HCT116 (cell line): ENCODE results near the gene SLC25A21. TPM values are rescaled to one million over a fixed set of nuclear protein-coding genes. Genes with fewer than 3 reads are reported as not detected.

ENCODE experiments used
- ATAC-seq: fragments of 200-7000 bp; cut with Tn5 transposase; 2 replicates; pipeline ENCODE4 v1.9.1; 2020; ENCODE audit warnings: mild to moderate bottlenecking, moderate library complexity
- BruUV-seq: library from RNA; stranded (reverse); fragments of 400-500 nt; replicated peaks from 2 replicates; lab custom pipeline; 2021; lab: Mats Ljungman, UMichigan
- CTCF ChIA-PET: fragments of 300-600 bp; sonication (Branson Sonifier 250); formaldehyde crosslinking; loops from one replicate; lab custom pipeline; 2021; ENCODE audit warnings: antibody characterized with exemption; lab: Charles Lee
- POLR2A ChIA-PET: fragments of 300-600, 350-600 bp; sonication (Branson Sonifier 250); formaldehyde crosslinking; loops from one replicate; lab custom pipeline; 2021; ENCODE audit warnings: antibody characterized with exemption; lab: Charles Lee
- RAD21 ChIA-PET, 2 experiments: fragments of 300-600 bp; sonication (Branson Sonifier 250); formaldehyde crosslinking; loops; one replicate each; lab custom pipeline; 2023; ENCODE audit warnings: low total read pairs in 2 of 2; ENCODE audit not compliant: uncharacterized antibody in 2 of 2, unreplicated experiment in 2 of 2, low non-redundant PET in 1 of 2; lab: Charles Lee
- DNase-seq: peaks from one replicate; pipeline ENCODE4 v3.0.0-alpha.2; 2010; ENCODE audit warnings: low read depth, low spot score
- H2AFZ ChIP-seq: fragments of 200-600 bp; shearing (Covaris generic), sonication (generic); 2 replicates; pipeline ENCODE4 v1.6.1; 2017; ENCODE audit warnings: low read depth, mixed run types, mixed read lengths, antibody characterized with exemption, low read length; ENCODE audit not compliant: poor library complexity, severe bottlenecking
- H3K27ac ChIP-seq: 2 replicates; pipeline ENCODE4 v1.5.1; 2012; ENCODE audit warnings: low read depth, low read length
- H3K27me3 ChIP-seq: fragments of 200-600 bp; sonication (generic); 2 replicates; pipeline ENCODE4 v1.6.1; 2016; ENCODE audit warnings: mixed run types, low read length, mixed read lengths; ENCODE audit not compliant: insufficient read depth
- H3K36me3 ChIP-seq, 2 experiments: fragments of 200-500 bp in 1 of 2; fragments of 200-600 bp in 1 of 2; sonication (Bioruptor generic) in 1 of 2; sonication (generic) in 1 of 2; 2 replicates each; pipeline versions ENCODE4 v1.5.1 to v1.6.1; 2014 to 2016; ENCODE audit warnings: low read length in 2 of 2, inconsistent platforms in 1 of 2, mixed read lengths in 1 of 2, mixed run types in 1 of 2; ENCODE audit not compliant: insufficient read depth in 2 of 2, control insufficient read depth in 1 of 2
- H3K4me1 ChIP-seq, 2 experiments: fragments of 200-600 bp in 1 of 2; sonication (generic) in 1 of 2; 2 replicates each; pipeline versions ENCODE4 v1.5.1 to v1.6.1; 2012 to 2017; ENCODE audit warnings: low read length in 2 of 2, inconsistent platforms in 1 of 2, mild to moderate bottlenecking in 1 of 2, mixed read lengths in 1 of 2, mixed run types in 1 of 2, moderate library complexity in 1 of 2; ENCODE audit not compliant: insufficient read depth in 2 of 2, control insufficient read depth in 1 of 2
- H3K4me2 ChIP-seq: fragments of 200-600 bp; sonication (generic); 2 replicates; pipeline ENCODE4 v1.6.1; 2017; ENCODE audit warnings: mixed run types, low read length, mixed read lengths
- H3K4me3 ChIP-seq, 2 experiments: fragments of 200-600 bp in 1 of 2; sonication (generic) in 1 of 2; replicated peaks in 1 of 2; 2 replicates each; pipeline ENCODE4 v1.5.1; 2011 to 2016; ENCODE audit warnings: low read length in 2 of 2, control low read depth in 1 of 2, low read depth in 1 of 2, mild to moderate bottlenecking in 1 of 2, mixed read lengths in 1 of 2, mixed run types in 1 of 2
- H3K79me2 ChIP-seq: fragments of 200-600 bp; sonication (generic); 2 replicates; pipeline ENCODE4 v1.6.1; 2017; ENCODE audit warnings: mild to moderate bottlenecking, mixed run types, low read length, moderate library complexity, mixed read lengths; ENCODE audit not compliant: insufficient read depth
- H3K9ac ChIP-seq: fragments of 200-600 bp; sonication (generic); 2 replicates; pipeline ENCODE4 v1.6.1; 2016; ENCODE audit warnings: low read length, mixed read lengths
- H3K9me2 ChIP-seq: fragments of 200-600 bp; sonication (generic), shearing (Covaris generic); 2 replicates; pipeline ENCODE4 v1.6.1; 2017; ENCODE audit warnings: mixed run types, mild to moderate bottlenecking, moderate library complexity; ENCODE audit not compliant: insufficient read depth
- H3K9me3 ChIP-seq, 2 experiments: fragments of 200-500 bp in 1 of 2; fragments of 200-600 bp in 1 of 2; sonication (Bioruptor generic) in 1 of 2; sonication (generic) in 1 of 2; 2 replicates each; pipeline ENCODE4 v1.6.1; 2014 to 2017; ENCODE audit warnings: low read length in 2 of 2, mixed read lengths in 2 of 2, inconsistent platforms in 1 of 2, low read depth in 1 of 2, mild to moderate bottlenecking in 1 of 2, mixed run types in 1 of 2, moderate library complexity in 1 of 2; ENCODE audit not compliant: control insufficient read depth in 1 of 2, insufficient read depth in 1 of 2
- H4K20me1 ChIP-seq: fragments of 200-600 bp; sonication (generic), shearing (Covaris generic); 2 replicates; pipeline ENCODE4 v1.6.1; 2017; ENCODE audit warnings: mixed run types, mild to moderate bottlenecking, moderate library complexity; ENCODE audit not compliant: insufficient read depth
- ELF1 ChIP-seq: IDR thresholded peaks from 2 replicates; pipeline ENCODE4 v1.6.1; 2012; ENCODE audit warnings: low read depth, borderline replicate concordance
- FOSL1 ChIP-seq: IDR thresholded peaks from 2 replicates; pipeline ENCODE4 v1.6.1; 2012; ENCODE audit warnings: low read depth
- TCF7L2 ChIP-seq: IDR thresholded peaks from 2 replicates; pipeline ENCODE4 v1.7.0; 2011; ENCODE audit warnings: borderline replicate concordance, inconsistent platforms; ENCODE audit not compliant: insufficient read depth, insufficient read length; ENCODE audit errors: extremely low read depth
- ZNF274 ChIP-seq: fragments of 200-500 bp; sonication (Bioruptor generic); IDR thresholded peaks from 2 replicates; pipeline ENCODE4 v1.6.1; 2014; ENCODE audit warnings: mild to moderate bottlenecking, low read depth, low read length, inconsistent platforms
- intact Hi-C: fragments of 100-400 bp; cut with micrococcal nuclease; formaldehyde crosslinking; loops from 2 replicates; pipeline ENCODE4 v1.10.0; 2022
- total RNA-seq: library from RNA; stranded (reverse); gene quantifications from one replicate; pipeline ENCODE4 v1.2.1, GENCODE V29; 2021; ENCODE audit not compliant: unreplicated experiment

Gene SLC25A21
- total RNA-seq, 1 experiment from 2014 or later = 3.5 TPM

DNA sequence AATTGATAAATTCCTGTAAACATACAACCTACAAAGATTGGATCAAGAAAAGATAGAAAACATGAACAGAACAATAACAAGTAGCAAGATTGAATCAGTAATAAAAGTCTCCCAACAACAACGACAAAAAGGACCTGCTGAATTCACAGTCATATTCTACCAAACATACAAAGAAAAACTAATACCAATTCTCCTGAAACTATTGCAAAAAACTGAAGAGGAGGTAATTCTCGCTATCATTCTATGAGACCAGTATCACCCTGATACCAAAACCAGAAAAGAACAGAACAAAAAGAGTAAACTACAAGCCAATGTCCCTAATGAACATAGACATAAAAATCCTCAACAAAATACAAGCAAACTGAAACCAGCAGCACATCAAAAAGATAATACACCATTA, 14.4 kb downstream of the SLC25A21 start:
- CTCF ChIA-PET = interaction anchor here (1.9 kb wide), 1 partner anchor 8 kb away, joined by 6 read pairs; no protein-coding TSS in a partner anchor
- intact Hi-C loops = loop anchor here (10.0 kb wide), 1 partner anchor 1273 kb away; no protein-coding TSS in a partner anchor

GRCh38 chr14:37153483-37153882, 18.9 kb downstream of the SLC25A21 start:
- Histone ChIP-seq H3K9me3 (no peaks in the 10 kb centered on the region), H3K27ac (no peak overlapping the region), H3K36me3 (no peaks in the 10 kb centered on the region), H3K27me3 (no peaks in the 10 kb centered on the region), H3K79me2 (no peaks in the 10 kb centered on the region), H3K9ac (no peak overlapping the region), H3K9me2 (no peaks in the 10 kb centered on the region), H2AFZ (no peak overlapping the region), H3K4me1 (peaks cover 0 to 3% of the 10 kb centered on the region in 2 experiments; a peak in 1 of 4 replicates), H3K4me2 (no peak overlapping the region), H4K20me1 (no peaks in the 10 kb centered on the region), H3K4me3 (no peak overlapping the region)
- DNase-seq (no peak), ATAC-seq (no peak)
- intact Hi-C loops = loop anchor here (10.0 kb wide), 1 partner anchor 1269 kb away; no protein-coding TSS in a partner anchor
- ChIA-PET RAD21 (no interaction called here), POLR2A (no interaction called here), CTCF (no interaction called here)
- no peak for TF ChIP-seq ELF1
- no TSS peak for BruUV-seq

More for the DNA sequence above, 14.4 kb downstream of the SLC25A21 start:
- Histone ChIP-seq H3K27me3 (no peaks in the 10 kb centered on the region), H4K20me1 (no peaks in the 10 kb centered on the region), H3K9me2 (no peaks in the 10 kb centered on the region), H3K9ac (no peak overlapping the region), H3K9me3 (0 out of 4 replicates have a peak, but pooled peaks cover 0 to 3% of the 10 kb centered on the region in 2 experiments), H3K79me2 (no peaks in the 10 kb centered on the region), H3K36me3 (no peaks in the 10 kb centered on the region), H3K4me2 (no peak overlapping the region), H3K4me1 (no peaks in the 10 kb centered on the region), H3K4me3 (no peak overlapping the region), H3K27ac (no peak overlapping the region), H2AFZ (no peak overlapping the region)
- TF ChIP-seq TCF7L2 = no peak
- no peak for TF ChIP-seq FOSL1
- no peak for TF ChIP-seq ZNF274
- no TSS peak for BruUV-seq
- DNase-seq (no peak), ATAC-seq (no peak)
- ChIA-PET POLR2A (no interaction called here), RAD21 (no interaction called here)
